Effector memory CD8-positive, alpha-beta T cell (primary cell): ENCODE results near the gene NPHP3.
"Not testable (repeated sequence)": the region's sequence is repeated elsewhere in the genome, so short reads cannot be mapped to it uniquely, and the experiment has no call there.

Experiments
- ATAC-seq: fragments of 150-1000 bp; cut with Tn5 transposase; replicated peaks from 2 replicates; pipeline ENCODE4 v1.10.0; 2021; ENCODE audit warnings: mild to moderate bottlenecking, moderate library complexity
- DNase-seq, 3 experiments: peaks; one replicate each; pipeline ENCODE4 v3.0.0; 2021
- H3K27ac Mint-ChIP-seq, 2 donors: one replicate each; pipeline ENCODE4 v1.8.0; 2022; ENCODE audit warnings: mild to moderate bottlenecking in 2 of 2, mixed read lengths in 2 of 2, moderate library complexity in 2 of 2
- H3K27me3 Mint-ChIP-seq, 2 donors: one replicate each; pipeline ENCODE4 v1.8.0; 2022; ENCODE audit warnings: mixed read lengths in 2 of 2
- H3K36me3 Mint-ChIP-seq: one replicate; pipeline ENCODE4 v1.8.0; 2022; ENCODE audit warnings: mild to moderate bottlenecking, moderate library complexity, mixed read lengths; ENCODE audit not compliant: insufficient read depth
- H3K4me1 Mint-ChIP-seq, 2 donors: one replicate each; pipeline ENCODE4 v1.8.0; 2022; ENCODE audit warnings: low read depth in 2 of 2, mixed read lengths in 2 of 2
- H3K4me3 Mint-ChIP-seq, 2 donors: one replicate each; pipeline ENCODE4 v1.8.0; 2022; ENCODE audit warnings: mild to moderate bottlenecking in 2 of 2, mixed read lengths in 2 of 2, moderate library complexity in 2 of 2
- H3K9me3 Mint-ChIP-seq, 2 donors: one replicate each; pipeline ENCODE4 v1.8.0; 2022; ENCODE audit warnings: mixed read lengths in 2 of 2

NPHP3 gene

DNA sequence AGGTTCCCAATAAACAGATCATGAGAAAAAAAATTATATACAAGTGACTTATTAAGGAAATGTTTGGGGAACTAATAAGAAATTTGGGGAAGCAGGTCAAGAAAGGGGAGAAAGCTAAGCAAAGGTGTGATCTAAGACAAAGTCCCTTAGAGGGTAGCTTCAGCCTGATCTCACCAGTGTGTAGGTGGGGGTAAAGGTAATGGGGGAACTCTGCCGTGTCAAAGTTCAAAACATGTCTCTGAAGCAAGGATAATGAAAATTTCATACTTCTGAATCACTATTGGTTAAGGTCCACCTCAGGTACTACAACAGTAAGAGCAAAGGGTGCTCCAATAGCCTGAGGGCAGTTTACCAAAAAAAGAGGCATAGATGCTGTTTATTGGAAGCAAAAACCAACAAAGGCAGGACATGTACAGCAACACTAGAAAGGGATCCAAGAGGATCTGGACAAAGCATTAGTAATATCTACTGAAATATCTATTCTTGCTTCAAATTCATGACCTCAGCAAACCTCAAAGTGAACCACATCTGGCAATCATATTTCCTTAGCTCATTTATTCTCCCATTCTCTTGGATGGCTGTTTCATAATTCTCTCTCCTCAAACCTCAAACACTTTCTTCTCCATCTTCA is 69.5 kb downstream of the NPHP3 start:
- H3K36me3 Mint-ChIP-seq = peaks cover 2% of the 10 kb centered on the region

DNA sequence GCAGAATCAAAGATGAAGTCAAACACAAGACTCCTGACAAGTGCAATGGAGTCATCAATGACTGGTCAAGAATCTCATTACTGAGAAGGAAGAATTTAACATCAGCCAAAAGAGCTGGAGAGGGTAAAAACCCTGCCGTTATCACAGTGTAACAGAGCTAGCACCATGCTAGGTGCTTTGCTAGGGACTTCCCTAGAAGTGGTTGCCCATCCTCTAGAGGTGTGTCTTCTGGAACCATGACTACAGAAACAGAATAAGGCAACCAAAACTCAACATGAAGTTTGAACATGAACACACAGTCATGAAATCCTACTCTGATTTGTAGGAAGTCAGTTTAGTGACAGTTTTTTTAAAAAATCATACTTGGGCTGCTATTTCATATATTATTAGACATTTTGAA is 72.1 kb downstream of the NPHP3 start:
- Mint-ChIP-seq H3K27ac (no peak overlapping the region), H3K9me3 (no peaks in the 10 kb centered on the region), H3K4me3 (no peak overlapping the region), H3K27me3 (no peaks in the 10 kb centered on the region), H3K4me1 (peaks cover under 1 to 1% of the 10 kb centered on the region in 2 donors), H3K36me3 (no peaks in the 10 kb centered on the region)
- ATAC-seq (no peak), DNase-seq (no peak)

More for the DNA sequence above, 69.5 kb downstream of the NPHP3 start:
- DNase-seq (no peak), ATAC-seq (no peak)
- no peak overlapping the region for H3K4me3 Mint-ChIP-seq
- no peak overlapping the region for H3K27ac Mint-ChIP-seq
- H3K4me1 Mint-ChIP-seq = peaks cover 7 to 9% of the 10 kb centered on the region in 2 donors
- H3K9me3 Mint-ChIP-seq = no peaks in the 10 kb centered on the region
- H3K27me3 Mint-ChIP-seq = no peaks in the 10 kb centered on the region

DNA sequence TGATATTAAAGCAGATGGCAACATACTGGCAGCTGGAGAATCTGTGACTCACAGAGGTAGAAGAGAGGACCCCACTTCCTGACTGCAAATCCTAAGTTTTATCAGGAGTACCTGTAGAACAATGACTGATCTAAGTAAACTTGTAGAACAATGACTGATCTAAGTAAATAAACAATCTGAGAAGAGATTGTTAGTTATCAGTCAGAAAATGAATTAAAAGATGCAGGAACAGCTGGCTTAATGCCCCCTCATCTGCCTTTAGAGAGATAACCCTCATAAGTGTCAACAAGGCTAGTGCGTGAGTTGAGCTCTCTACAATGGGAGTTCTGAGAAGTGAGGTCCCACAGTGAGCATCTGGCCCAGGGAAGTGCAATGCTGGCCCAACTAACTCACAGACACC is 77.2 kb downstream of the NPHP3 start:
- Mint-ChIP-seq H3K36me3 (peaks cover 6% of the 10 kb centered on the region), H3K27me3 (no peaks in the 10 kb centered on the region), H3K4me3 (no peak overlapping the region), H3K4me1 (peaks cover 0 to 7% of the 10 kb centered on the region in 2 donors), H3K9me3 (no peaks in the 10 kb centered on the region), H3K27ac (peak overlapping the region in 1 of 2 donors; percentile 30)
- DNase-seq (no peak), ATAC-seq (no peak)

DNA sequence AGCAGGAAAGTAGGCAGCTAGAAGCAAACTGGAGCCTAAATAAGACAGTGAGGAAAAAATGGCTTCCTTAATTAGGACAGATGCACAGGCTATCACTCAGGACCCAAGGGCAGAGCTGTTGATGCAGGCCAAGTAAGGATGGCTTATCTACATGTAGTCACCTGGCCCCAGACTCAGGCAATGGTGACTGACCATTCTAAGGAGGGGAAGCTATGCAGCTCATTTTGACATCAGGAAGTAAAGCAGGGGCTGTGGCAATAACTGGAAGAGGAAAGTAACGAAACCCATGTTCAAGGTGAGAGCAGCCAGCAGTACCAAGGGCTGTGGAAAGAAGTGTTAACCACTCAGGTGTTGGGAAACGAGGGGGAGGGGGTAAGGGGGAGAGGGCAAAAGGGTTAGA is 78.8 kb downstream of the NPHP3 start:
- Mint-ChIP-seq H3K4me3 (no peak overlapping the region), H3K36me3 (peaks cover 22% of the 10 kb centered on the region), H3K27me3 (no peaks in the 10 kb centered on the region), H3K9me3 (no peaks in the 10 kb centered on the region), H3K4me1 (peaks cover 0 to 7% of the 10 kb centered on the region in 2 donors), H3K27ac (peak overlapping the region in 1 of 2 donors; percentile 83)
- DNase-seq (no peak), ATAC-seq (no peak)

DNA sequence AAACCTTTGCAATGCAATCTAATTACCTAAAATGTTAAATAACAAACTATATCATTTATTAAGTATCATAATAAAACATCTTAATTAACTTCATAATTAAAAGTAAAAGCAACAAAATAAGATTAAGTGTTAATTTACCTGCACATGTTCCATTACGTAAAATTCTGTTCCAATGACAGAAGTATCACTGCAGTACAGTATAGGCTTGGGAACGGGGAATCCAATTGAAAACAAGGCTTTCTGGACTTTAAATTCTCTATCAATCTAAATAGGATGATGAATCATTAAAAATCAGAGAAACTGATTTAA is 79.7 kb downstream of the NPHP3 start:
- ATAC-seq (no peak), DNase-seq (no peak)
- H3K27ac Mint-ChIP-seq = no peak overlapping the region
- H3K9me3 Mint-ChIP-seq = no peaks in the 10 kb centered on the region
- H3K27me3 Mint-ChIP-seq = no peaks in the 10 kb centered on the region
- H3K4me3 Mint-ChIP-seq = no peak overlapping the region
- peaks cover 0 to 7% of the 10 kb centered on the region in 2 donors for H3K4me1 Mint-ChIP-seq
- peaks cover 23% of the 10 kb centered on the region for H3K36me3 Mint-ChIP-seq

DNA sequence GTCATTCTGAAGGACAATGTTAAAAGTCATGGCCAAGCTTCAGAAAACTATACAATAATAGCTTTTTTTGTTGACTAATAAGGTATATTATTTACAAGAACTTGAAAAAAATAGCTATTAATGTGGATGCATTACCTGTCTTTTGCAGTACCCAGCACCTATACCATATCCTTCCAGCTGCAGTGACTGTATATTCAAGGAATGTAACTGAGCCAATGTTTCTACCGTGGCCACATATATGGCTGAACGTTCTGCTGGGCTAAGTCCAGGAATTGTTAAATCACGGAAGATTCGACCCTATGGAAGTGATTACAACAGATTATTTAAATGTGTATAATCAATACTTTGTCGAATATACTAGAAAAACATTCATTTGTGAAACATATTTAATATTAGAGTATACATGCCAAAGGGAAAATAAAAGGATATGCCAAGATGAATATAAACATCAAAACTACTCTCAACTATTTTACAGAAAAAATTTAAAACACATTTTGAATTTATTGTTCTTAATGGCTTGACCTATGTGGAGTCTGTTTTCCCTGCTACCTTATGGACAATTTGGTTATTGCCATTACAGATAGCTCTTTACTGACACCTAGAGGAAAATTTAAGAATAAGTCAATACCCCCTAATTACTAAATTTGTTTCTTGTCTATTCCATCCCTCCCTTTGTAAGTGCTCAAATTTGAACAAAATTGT is 80.2 kb downstream of the NPHP3 start:
- H3K9me3 Mint-ChIP-seq = no peaks in the 10 kb centered on the region
- ATAC-seq = peak; percentile 68
- peaks cover 0 to 7% of the 10 kb centered on the region in 2 donors for H3K4me1 Mint-ChIP-seq
- DNase-seq = no peak
- H3K36me3 Mint-ChIP-seq = peaks cover 23% of the 10 kb centered on the region
- H3K4me3 Mint-ChIP-seq = no peak overlapping the region
- H3K27me3 Mint-ChIP-seq = no peaks in the 10 kb centered on the region
- no peak overlapping the region for H3K27ac Mint-ChIP-seq

DNA sequence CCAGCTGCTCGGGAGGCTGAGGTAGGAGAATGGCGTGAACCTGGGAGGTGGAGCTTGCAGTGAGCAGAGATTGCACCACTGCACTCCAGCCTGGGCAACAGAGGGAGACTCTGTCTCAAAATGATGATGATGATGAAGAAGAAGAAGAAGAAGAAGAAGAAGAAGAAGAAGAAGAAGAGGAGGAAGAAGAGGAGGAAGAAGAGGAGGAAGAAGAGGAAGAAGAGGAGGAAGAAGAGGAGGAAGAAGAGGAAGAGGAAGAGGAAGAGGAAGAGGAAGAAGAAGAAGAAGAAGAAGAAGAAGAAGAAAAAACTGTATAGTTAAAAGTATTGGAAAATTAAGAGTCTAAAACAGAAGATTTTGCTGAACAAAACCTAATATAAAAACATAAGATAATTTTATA is 80.8 kb downstream of the NPHP3 start:
- H3K27ac Mint-ChIP-seq, H3K27me3 Mint-ChIP-seq, H3K9me3 Mint-ChIP-seq, ATAC-seq, H3K4me3 Mint-ChIP-seq, H3K4me1 Mint-ChIP-seq, DNase-seq: not testable (repeated sequence)
- H3K36me3 Mint-ChIP-seq = peaks cover 23% of the 10 kb centered on the region

DNA sequence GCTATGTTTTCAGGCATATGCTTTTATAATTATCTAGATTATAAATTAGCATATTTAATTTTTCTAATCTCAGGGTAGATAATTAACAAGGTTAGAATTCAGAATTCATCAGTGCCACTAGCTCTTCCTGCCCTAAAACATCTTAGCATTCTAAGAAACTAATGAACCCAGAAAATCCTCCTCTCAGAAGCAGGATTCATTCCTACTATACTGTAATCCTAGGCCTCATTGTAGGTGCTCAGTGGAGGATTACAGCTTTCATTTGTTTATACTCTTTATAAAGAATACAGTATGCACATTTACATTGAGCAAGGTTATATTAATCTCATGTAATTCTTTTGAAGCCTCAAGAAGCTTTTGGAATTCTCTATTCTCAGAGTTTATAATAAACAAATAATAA is 83.5 kb downstream of the NPHP3 start:
- ATAC-seq (no peak), DNase-seq (no peak)
- Mint-ChIP-seq H3K9me3 (no peaks in the 10 kb centered on the region), H3K36me3 (peaks cover 23% of the 10 kb centered on the region), H3K27me3 (no peaks in the 10 kb centered on the region), H3K27ac (no peak overlapping the region), H3K4me3 (no peak overlapping the region), H3K4me1 (peaks cover 0 to 7% of the 10 kb centered on the region in 2 donors)

DNA sequence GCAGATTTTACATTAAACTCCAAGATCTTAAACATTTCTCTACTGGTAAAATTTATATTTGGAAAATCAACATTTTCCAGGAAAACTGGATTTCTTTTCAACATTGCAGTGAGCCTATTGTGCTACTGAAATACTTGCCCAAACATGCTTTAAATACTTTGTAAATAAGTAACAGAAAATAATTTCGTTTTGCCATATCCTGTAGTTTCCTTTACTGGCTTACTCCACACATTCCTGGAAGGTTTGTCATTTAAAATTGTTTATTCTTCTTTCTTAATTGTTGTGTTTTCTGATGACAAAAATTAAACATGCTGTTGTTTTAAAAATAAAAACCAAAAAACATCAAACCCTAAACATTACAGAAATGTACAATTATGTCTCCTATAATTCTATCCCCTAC is 84.6 kb downstream of the NPHP3 start:
- Mint-ChIP-seq H3K4me3 (no peak overlapping the region), H3K27me3 (no peaks in the 10 kb centered on the region), H3K27ac (no peak overlapping the region), H3K36me3 (peaks cover 23% of the 10 kb centered on the region), H3K9me3 (no peaks in the 10 kb centered on the region), H3K4me1 (no peaks in the 10 kb centered on the region)
- DNase-seq = no peak
- ATAC-seq = no peak

DNA sequence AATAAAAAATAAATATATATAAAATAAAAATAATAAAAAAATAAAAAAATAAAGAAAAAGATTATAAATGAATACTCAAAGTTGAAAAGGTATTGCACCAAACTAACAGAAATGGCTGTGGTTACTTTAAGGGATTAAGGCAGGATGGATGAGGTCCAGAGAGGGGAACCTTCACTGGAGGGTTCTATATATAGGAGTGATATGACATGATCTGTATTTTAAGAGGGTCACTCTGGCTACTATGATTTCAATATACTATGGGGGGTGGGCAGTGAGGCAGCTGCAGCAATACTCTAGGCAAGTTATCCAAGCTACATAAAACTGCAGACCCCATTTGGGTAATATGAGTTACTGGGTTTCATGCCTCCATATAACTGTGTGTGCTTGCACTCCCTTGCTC is 87.2 kb downstream of the NPHP3 start:
- Mint-ChIP-seq H3K4me1 (no peaks in the 10 kb centered on the region), H3K27ac (no peak overlapping the region), H3K27me3 (no peaks in the 10 kb centered on the region), H3K9me3 (no peaks in the 10 kb centered on the region), H3K36me3 (peaks cover 21% of the 10 kb centered on the region), H3K4me3 (no peak overlapping the region)
- DNase-seq (no peak), ATAC-seq (no peak)
